AG20443 (cell line): ENCODE measurements around the gene DIS3L2.
A peak's percentile ranks its signal among the peaks of the same experiment; 100 is the strongest.

Source experiments
- DNase-seq: peaks from one replicate; pipeline ENCODE4 v3.0.0; 2012; ENCODE audit warnings: low spot score, mixed read lengths

DIS3L2 gene

GRCh38 chr2:232229911-232230310, 268.4 kb downstream of the DIS3L2 start:
- peak; percentile 49 for DNase-seq

GRCh38 chr2:232230560-232230959, 269.0 kb downstream of the DIS3L2 start:
- no peak for DNase-seq

- DNase-seq: no peak
Measured at GRCh38 chr2:232231554-232231953, 270.0 kb downstream of the DIS3L2 start.

- DNase-seq: no peak
Measured at GRCh38 chr2:232232915-232233314, 271.4 kb downstream of the DIS3L2 start.

- no peak for DNase-seq
Measured at GRCh38 chr2:232234922-232235615, 273.6 kb downstream of the DIS3L2 start.

- DNase-seq: no peak
Measured at GRCh38 chr2:232235716-232236115, 274.2 kb downstream of the DIS3L2 start.

- DNase-seq: no peak
Measured at GRCh38 chr2:232236200-232236599, 274.7 kb downstream of the DIS3L2 start.

GRCh38 chr2:232237464-232237863, 276.0 kb downstream of the DIS3L2 start:
- no peak for DNase-seq

- no peak for DNase-seq
Measured at GRCh38 chr2:232238108-232238507, 276.6 kb downstream of the DIS3L2 start.

GRCh38 chr2:232238596-232238995, 277.1 kb downstream of the DIS3L2 start:
- DNase-seq: no peak

- DNase-seq: no peak
Measured at GRCh38 chr2:232239951-232240681, 278.6 kb downstream of the DIS3L2 start.

GRCh38 chr2:232240906-232241305, 279.4 kb downstream of the DIS3L2 start:
- DNase-seq: no peak

- DNase-seq: no peak
Measured at GRCh38 chr2:232242316-232242715, 280.8 kb downstream of the DIS3L2 start.

GRCh38 chr2:232245111-232245510, 283.6 kb downstream of the DIS3L2 start:
- no peak for DNase-seq

- no peak for DNase-seq
Measured at GRCh38 chr2:232246245-232246644, 284.7 kb downstream of the DIS3L2 start.

GRCh38 chr2:232249096-232249495, 287.6 kb downstream of the DIS3L2 start:
- DNase-seq: no peak

GRCh38 chr2:232250246-232251175, 289.0 kb downstream of the DIS3L2 start:
- no peak for DNase-seq

- no peak for DNase-seq
Measured at GRCh38 chr2:232255033-232255432, 293.5 kb downstream of the DIS3L2 start.

GRCh38 chr2:232260075-232260474, 298.6 kb downstream of the DIS3L2 start:
- DNase-seq: peak; percentile 92

- peak; percentile 43 for DNase-seq
Measured at GRCh38 chr2:232261776-232262175, 300.3 kb downstream of the DIS3L2 start.

- no peak for DNase-seq
Measured at GRCh38 chr2:232263295-232263694, 301.8 kb downstream of the DIS3L2 start.

- DNase-seq: no peak
Measured at GRCh38 chr2:232264081-232264480, 302.6 kb downstream of the DIS3L2 start.

GRCh38 chr2:232265329-232265728, 303.8 kb downstream of the DIS3L2 start:
- no peak for DNase-seq
